Stimulated activated CD8-positive, alpha-beta memory T cell treated with anti-CD3 and anti-CD28 coated beads, Interleukin-15, amount 100 ng/mL, for 24 hours (primary cell): ENCODE measurements around the gene CYTH3.
"Not testable (repeated sequence)": the region's sequence is repeated elsewhere in the genome, so short reads cannot be mapped to it uniquely, and the experiment has no call there.

Experiments used
- DNase-seq: peaks from one replicate; pipeline ENCODE4 v3.0.0-alpha.2; 2020; ENCODE audit warnings: low read depth

CYTH3 gene

GRCh38 chr7:6151527-6151926 is 120.9 kb downstream of the CYTH3 start:
- not testable (repeated sequence) for DNase-seq

- no peak for DNase-seq
Measured at GRCh38 chr7:6149996-6150395, 122.4 kb downstream of the CYTH3 start.

GRCh38 chr7:6148724-6149360 is 123.6 kb downstream of the CYTH3 start:
- DNase-seq, result no peak

DNA sequence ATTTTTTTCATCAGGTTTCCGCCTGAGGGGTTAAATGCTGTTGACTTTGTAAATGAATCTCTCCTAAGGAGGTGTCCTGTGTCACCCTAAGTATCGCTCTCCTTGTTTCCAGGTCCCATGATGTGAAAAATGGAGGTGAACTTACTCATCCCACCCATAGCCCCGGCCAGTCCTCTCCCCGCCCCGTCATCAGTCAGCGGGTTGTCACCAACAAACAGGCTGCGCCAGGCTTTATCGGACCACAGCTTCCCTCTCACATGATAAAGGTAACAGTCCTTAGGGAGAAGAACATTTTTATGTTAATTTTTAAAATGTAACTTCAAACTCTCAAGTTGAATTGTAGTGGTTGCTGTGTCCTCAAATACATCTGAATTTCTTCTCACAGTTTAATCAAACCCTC is 124.8 kb downstream of the CYTH3 start:
- no peak for DNase-seq

DNA sequence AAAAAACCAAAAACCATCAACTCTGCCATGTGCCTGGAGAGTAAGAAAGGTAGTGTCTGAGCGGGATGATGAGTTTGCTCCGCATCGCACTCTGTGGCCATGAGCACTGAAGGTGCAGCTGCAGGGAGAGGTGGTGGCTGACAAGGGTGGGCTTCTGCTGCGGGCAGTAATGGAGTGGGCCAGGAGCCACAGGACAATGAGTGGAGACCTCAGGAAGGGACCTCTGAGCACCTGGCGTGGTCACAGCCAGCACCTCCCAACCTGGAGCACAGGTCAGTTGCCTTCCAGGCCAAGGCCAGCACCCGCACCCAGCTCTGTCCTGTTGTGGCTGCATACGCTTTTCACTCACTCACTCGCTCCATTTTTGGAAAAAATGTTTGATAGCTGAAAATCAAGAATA is 125.8 kb downstream of the CYTH3 start:
- no peak for DNase-seq

GRCh38 chr7:6143997-6144396 is 128.4 kb downstream of the CYTH3 start:
- no peak for DNase-seq

DNA sequence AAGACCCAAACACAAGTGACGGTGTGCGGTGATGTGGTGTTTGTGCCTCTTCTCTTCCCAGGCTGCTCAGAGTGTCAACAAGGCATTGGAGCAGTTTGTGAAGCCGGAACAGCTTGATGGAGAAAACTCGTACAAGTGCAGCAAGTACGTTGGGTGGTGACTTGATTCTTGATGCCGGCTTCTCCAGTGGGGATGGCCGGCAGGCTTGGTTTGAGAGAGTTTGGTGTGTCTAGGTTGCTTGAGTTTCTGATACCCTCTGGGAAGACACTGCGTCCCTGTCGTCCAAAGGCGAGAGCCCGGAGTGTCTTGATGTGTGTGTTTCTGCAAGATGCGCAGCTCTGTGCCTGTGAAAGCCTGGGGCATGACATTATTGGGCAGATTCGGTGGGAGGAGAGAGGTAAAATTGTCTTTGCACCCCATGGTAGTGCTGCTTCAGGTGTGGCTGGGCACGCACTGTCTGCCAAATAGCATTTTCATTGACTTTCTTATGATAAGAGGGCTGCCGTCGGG is 129.5 kb downstream of the CYTH3 start:
- DNase-seq, result no peak

- DNase-seq, result no peak
Measured at GRCh38 chr7:6139189-6139996, 133.0 kb downstream of the CYTH3 start.

DNA sequence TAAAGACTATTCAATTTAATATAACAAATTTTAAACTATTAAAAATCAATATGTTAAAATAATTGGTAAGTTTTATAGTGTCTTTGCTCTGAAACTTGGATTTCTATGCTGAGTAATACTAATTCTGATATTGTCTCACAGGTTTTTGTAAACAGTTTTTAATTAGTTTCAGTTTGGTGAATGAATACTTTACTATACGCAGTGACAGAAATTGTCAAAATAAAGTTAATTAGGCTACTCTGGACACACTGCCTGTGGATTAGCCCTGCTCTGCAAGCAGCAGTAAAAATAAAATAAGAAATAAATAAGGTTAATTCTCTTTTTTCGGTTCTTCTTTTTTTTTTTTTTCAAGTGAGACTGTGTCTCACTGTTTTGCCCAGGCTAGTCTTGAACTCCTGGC is 135.9 kb downstream of the CYTH3 start:
- no peak for DNase-seq

- no peak for DNase-seq
Measured at GRCh38 chr7:6133249-6133648, 139.2 kb downstream of the CYTH3 start.

- DNase-seq, result no peak
Measured at GRCh38 chr7:6130007-6130587, 142.3 kb downstream of the CYTH3 start.

- no peak for DNase-seq
Measured at GRCh38 chr7:6128205-6128604, 144.2 kb downstream of the CYTH3 start.

DNA sequence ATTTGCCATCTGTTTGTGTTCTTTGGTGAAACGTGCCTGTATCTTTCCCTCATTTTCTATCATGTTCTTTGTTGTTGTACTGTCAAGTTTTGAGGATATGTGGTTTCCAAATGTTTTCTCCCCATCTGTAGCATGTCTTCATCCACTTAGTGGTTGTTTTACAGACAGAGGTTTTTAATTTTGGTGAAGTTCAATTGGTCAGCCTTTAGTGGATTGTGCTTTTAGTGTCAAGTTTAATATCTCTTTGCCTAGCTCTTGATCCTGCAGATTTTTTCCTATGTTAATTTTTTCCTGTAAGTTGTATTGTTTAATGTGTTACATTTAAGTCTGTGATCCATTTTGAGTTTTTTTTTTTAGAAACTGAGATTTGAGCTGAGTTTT is 145.3 kb downstream of the CYTH3 start:
- no peak for DNase-seq

DNA sequence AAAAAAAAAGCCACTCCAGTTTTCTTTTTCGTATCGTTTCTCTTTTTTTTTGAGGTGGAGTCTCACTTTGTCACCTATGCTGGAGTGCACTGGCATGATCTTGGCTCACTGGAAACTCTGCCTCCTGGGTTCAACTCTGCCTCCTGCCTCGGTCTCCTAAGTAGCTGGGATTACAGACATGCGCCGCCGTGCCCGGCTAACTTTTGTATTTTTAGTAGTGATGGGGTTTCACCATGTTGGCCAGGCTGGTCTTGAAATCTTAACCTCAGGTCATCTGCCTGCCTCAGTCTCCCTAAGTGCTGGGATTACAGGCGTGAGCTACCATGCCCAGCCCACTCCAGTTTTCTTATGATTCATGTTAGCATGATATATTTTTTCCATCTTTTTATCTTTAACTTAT is 148.6 kb downstream of the CYTH3 start:
- DNase-seq, result no peak

GRCh38 chr7:6121141-6121540 is 151.3 kb downstream of the CYTH3 start:
- no peak for DNase-seq

DNA sequence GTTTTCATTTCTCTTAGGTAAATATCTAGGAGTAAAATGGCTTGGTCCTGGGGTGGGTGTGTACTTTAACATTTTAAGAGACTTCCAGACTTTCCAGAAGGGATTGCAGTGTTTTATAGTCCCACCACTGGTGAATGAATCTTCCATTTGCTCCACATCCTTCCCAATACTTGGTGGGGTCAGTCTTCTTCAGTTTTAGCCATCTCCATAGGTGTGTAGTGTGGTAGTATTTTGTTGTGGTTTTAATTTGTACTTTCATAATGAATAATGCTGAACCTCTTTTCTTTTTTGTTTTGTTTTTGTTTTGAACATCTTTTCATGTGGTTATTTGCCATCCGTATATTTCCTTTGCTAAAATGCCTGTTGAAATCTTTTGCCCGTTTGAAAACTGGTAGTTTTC is 154.9 kb downstream of the CYTH3 start:
- no peak for DNase-seq

DNA sequence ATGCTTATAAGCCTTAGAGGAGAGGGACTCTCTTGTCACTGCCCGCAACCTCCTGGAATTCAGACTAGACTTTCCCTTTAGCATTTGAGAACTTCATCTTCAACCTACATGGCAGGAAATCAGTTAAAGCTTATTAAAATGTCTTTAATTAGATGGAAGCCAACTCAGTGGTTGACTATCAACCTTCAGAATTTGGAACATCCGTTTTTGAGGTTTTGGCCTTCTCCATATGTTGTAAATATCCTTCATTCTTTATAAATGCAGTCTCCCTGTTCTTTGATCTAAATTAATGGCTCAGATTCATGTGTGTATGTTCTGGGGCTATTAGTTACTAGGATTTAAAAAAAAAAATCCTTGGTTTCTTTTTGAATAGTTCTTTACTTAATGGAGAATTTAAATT is 156.2 kb downstream of the CYTH3 start:
- no peak for DNase-seq
